ENCODE data around the gene HCAR1. TPM values are rescaled to one million over a fixed set of nuclear protein-coding genes. Genes with fewer than 3 reads are reported as not detected.

The HCAR1 gene
- total RNA-seq, 3 donors from 2014 or later, result 3.2 to 34.0 (median 20.6) TPM

DNA sequence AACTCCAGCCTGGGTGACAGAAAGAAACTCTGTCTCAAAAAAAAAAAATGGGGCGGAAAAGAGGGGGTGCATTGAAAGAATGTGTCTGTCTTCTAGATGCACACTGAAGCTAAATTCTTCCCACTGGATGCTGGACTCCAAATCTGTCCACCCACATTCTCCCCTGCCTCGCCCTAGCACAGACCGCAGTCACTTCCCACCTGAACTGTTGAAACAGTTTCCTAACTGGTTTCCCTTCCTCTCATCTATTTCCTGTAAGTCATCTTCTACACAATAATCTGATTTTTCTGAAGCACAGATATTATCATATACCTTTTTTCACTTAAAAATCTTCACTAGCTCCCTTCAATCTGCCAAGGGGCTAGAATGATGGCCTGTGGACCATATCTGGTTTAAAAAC is 1.5 kb upstream of the HCAR1 start:
- H3K9me3 ChIP-seq, result no peaks in the 10 kb centered on the region
- no peaks in the 10 kb centered on the region for H3K36me3 ChIP-seq
- H3K27me3 ChIP-seq, result no peaks in the 10 kb centered on the region
- DNase-seq (ENCODE audit: low spot score in 2 of 2), result no peak
- H3K4me3 ChIP-seq, result no peak overlapping the region
- H3K4me1 ChIP-seq, result no peaks in the 10 kb centered on the region
- intact Hi-C loops (cut with DNase I; ENCODE audit: low total_unique reads), result loop anchor here (2.0 to 10.0 kb wide), 2 partner anchors 19 to 87 kb away; no protein-coding TSS in a partner anchor
- no peak overlapping the region for H3K27ac ChIP-seq
- TF ChIP-seq, protein P1, sequence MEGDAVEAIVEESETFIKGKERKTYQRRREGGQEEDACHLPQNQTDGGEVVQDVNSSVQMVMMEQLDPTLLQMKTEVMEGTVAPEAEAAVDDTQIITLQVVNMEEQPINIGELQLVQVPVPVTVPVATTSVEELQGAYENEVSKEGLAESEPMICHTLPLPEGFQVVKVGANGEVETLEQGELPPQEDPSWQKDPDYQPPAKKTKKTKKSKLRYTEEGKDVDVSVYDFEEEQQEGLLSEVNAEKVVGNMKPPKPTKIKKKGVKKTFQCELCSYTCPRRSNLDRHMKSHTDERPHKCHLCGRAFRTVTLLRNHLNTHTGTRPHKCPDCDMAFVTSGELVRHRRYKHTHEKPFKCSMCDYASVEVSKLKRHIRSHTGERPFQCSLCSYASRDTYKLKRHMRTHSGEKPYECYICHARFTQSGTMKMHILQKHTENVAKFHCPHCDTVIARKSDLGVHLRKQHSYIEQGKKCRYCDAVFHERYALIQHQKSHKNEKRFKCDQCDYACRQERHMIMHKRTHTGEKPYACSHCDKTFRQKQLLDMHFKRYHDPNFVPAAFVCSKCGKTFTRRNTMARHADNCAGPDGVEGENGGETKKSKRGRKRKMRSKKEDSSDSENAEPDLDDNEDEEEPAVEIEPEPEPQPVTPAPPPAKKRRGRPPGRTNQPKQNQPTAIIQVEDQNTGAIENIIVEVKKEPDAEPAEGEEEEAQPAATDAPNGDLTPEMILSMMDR (IDR thresholded peaks at IDR 0.05), result no peak
- TF ChIP-seq POLR2A (IDR thresholded peaks at IDR 0.05) (no peak), POLR2AphosphoS5 (IDR thresholded peaks at IDR 0.05) (no peak)

DNA sequence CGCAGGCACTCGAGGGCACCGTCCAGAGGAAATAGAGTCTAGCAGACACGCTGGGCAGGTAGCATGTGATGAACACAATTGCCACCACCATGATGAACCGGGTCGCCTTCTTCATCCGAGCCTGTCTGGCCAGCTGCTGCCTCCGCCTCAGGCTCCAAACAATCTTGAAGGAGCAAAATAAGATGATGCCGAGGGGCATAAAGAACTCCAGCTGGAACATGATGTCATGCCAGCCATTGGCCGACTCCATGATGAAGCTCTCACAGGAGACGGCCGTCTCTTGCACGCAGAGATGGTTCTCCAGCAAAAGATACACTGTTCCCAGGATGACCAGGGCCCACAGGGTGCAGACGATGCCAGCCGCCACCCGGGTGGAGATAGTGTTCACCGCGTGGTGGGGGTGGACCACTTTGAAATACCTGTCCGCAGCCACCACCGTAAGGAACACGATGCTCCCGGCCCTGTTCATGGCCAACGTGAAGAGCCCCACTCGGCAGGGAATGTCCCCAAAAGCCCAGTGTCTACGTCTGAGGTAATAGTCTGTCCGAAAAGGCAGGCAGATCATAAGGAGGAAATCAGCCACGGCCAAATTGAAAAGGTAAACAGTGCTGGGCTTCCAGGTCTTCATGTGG is 945 bp downstream of the HCAR1 start:
- Histone ChIP-seq H3K27me3 (no peaks in the 10 kb centered on the region), H3K4me3 (peak overlapping the region in 2 of 3 donors; percentile 60 to 79), H3K9me3 (no peaks in the 10 kb centered on the region), H3K36me3 (no peaks in the 10 kb centered on the region), H3K4me1 (no peaks in the 10 kb centered on the region), H3K27ac (peak overlapping the region; percentile 86 to 90)
- no peak for DNase-seq (ENCODE audit: low spot score in 2 of 2)
- intact Hi-C loops (cut with DNase I; ENCODE audit: low total_unique reads), result loop anchor here (10.0 kb wide), 1 partner anchor 85 kb away; no protein-coding TSS in a partner anchor
- TF ChIP-seq, protein P1 (IDR thresholded peaks at IDR 0.05), result no peak
- TF ChIP-seq POLR2A (IDR thresholded peaks at IDR 0.05), result no peak
- TF ChIP-seq POLR2AphosphoS5 (IDR thresholded peaks at IDR 0.05), result no peak

DNA sequence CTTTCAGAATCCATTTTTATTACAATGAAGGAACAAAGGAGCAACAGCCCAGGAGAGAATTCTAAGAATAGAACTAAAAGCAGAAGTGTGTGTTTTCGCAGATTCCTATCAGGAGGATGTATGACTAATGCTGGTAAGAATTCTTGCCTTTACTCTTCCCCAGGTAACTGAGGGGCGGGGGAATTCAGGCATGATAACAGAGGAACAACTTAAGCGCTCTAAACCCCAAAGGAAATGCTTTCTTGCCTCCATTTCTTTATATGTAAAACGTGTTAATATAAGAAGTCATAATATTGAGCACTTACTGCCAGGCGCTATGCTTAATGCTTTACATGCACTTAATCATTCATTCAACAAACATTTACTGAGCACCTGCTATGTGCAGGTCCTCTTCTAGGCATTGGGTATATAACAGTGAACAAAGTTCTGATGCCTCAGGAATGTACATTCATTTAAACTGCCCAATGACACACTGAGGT is 4.5 kb downstream of the HCAR1 start:
- peak overlapping the region; percentile 79 to 86 for H3K27ac ChIP-seq
- H3K27me3 ChIP-seq, result no peaks in the 10 kb centered on the region
- intact Hi-C loops (cut with DNase I; ENCODE audit: low total_unique reads), result no loop called here
- no peaks in the 10 kb centered on the region for H3K36me3 ChIP-seq
- peak in 1 of 2 donors; percentile 40 for DNase-seq (ENCODE audit: low spot score in 2 of 2)
- H3K4me3 ChIP-seq, result peak overlapping the region in 2 of 3 donors; percentile 50 to 60
- TF ChIP-seq POLR2AphosphoS5 (IDR thresholded peaks at IDR 0.05) (no peak), POLR2A (IDR thresholded peaks at IDR 0.05) (no peak)
- TF ChIP-seq, protein P1 (IDR thresholded peaks at IDR 0.05), result no peak
- no peaks in the 10 kb centered on the region for H3K9me3 ChIP-seq
- H3K4me1 ChIP-seq, result no peaks in the 10 kb centered on the region

DNA sequence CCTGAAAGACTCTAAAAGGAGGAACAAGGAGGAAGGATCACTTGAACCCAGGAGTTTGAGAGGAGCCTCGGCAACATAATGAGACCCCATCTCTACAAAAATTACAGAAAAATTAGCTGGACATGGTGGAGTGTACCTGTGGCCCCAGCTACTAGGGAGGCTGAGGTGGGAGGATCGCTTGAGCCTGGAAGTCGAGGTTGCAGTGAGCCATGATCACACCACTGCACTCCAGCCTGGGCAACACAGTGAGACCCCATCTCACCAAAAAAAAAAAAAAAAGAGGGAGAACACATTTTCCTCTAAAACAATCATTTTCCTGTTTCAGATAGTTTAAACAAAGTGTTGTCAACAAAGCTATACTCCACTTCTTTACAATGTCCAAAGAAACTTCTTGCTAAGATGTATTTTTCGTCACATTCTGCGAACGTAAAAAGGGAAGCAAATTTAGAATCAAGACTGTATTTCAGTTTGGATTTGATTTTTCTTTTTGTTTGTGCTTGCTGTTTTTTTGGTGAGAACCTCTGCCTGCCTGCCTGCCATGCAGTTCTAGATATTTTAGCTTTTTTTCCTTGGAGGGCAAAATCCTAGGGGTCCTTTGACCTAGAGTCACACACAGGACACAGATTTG is 5.1 kb downstream of the HCAR1 start:
- DNase-seq (ENCODE audit: low spot score in 2 of 2), result no peak
- no peaks in the 10 kb centered on the region for H3K27me3 ChIP-seq
- peak overlapping the region in 2 of 3 donors; percentile 50 to 60 for H3K4me3 ChIP-seq
- TF ChIP-seq POLR2AphosphoS5 (IDR thresholded peaks at IDR 0.05) (no peak), POLR2A (IDR thresholded peaks at IDR 0.05) (no peak)
- TF ChIP-seq, protein P1 (IDR thresholded peaks at IDR 0.05), result no peak
- no peaks in the 10 kb centered on the region for H3K36me3 ChIP-seq
- no peaks in the 10 kb centered on the region for H3K4me1 ChIP-seq
- peak overlapping the region; percentile 79 to 86 for H3K27ac ChIP-seq
- no peaks in the 10 kb centered on the region for H3K9me3 ChIP-seq
- intact Hi-C loops (cut with DNase I; ENCODE audit: low total_unique reads), result no loop called here

DNA sequence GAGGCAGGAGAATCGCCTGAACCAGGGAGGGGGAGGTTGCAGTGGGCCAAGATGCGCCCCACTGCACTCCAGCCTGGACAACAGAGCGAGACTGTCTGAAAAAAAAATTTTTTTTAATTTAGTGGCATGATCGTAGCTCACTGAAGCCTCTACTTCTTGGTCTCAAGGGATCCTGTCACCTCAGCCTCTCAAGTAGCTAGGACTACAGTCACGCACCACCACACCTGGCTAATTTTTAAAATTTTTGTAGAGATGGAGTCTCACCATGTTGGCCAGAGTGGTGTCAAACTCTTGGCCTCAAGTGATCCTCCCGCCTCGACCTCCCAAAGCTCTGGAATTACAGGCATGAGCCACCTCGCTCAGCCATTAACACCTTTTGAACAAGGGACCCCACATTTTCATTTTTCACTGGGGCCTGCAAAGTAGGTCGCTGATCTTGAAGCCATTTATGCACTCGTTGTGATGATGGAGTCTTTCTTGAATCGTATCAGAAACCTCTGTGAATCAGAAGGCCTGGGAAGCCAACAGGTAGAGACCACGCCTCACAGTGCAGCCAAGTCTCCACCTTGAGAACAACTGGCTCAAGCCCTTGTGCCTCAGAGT is 5.9 kb downstream of the HCAR1 start:
- Histone ChIP-seq H3K4me3 (no peak overlapping the region), H3K4me1 (no peaks in the 10 kb centered on the region), H3K36me3 (no peaks in the 10 kb centered on the region), H3K27me3 (no peaks in the 10 kb centered on the region), H3K27ac (peak overlapping the region; percentile 79 to 86), H3K9me3 (no peaks in the 10 kb centered on the region)
- TF ChIP-seq POLR2AphosphoS5 (IDR thresholded peaks at IDR 0.05) (no peak), POLR2A (IDR thresholded peaks at IDR 0.05) (no peak)
- intact Hi-C loops (cut with DNase I; ENCODE audit: low total_unique reads), result no loop called here
- DNase-seq (ENCODE audit: low spot score in 2 of 2), result no peak
